Esophagus squamous epithelium (tissue), 4 donors: ENCODE measurements around the gene DHRS7C.

Source experiments
- CTCF ChIP-seq, 6 experiments: fragments of 450-650 bp in 4 of 6; fragments of 200-600 bp in 2 of 6; sonication (generic) in 2 of 6; IDR thresholded peaks; one replicate each; pipeline ENCODE4 v1.5.1; 2016 to 2019; ENCODE audit warnings: antibody characterized with exemption in 6 of 6, mild to moderate bottlenecking in 4 of 6, moderate library complexity in 4 of 6
- POLR2A ChIP-seq, 4 donors: fragments of 450-650 bp; IDR thresholded peaks; one replicate each; pipeline ENCODE4 v1.6.1; 2017; ENCODE audit warnings: antibody characterized with exemption in 4 of 4, mild to moderate bottlenecking in 4 of 4, moderate library complexity in 3 of 4

- TF ChIP-seq CTCF (IDR thresholded peaks at IDR 0.05) = no peak
- TF ChIP-seq POLR2A (IDR thresholded peaks at IDR 0.05) = no peak
Observed at GRCh38 chr17:9833922-9834321, 42.5 kb upstream of the DHRS7C start.
